Ovary (tissue), 10 donors: ENCODE measurements around the gene PMIS2. TPM values are rescaled to one million over a fixed set of nuclear protein-coding genes. Genes with fewer than 3 reads are reported as not detected.

Experiments
- DNase-seq, 5 donors: peaks; one replicate each; pipeline ENCODE4 v3.0.0-alpha.2; 2019 to 2020
- H3K27ac ChIP-seq, 2 donors: fragments of 200-600 bp; one replicate each; pipeline versions ENCODE4 v1.5.1 to v1.8.0; 2019 to 2022
- H3K27me3 ChIP-seq: fragments of 200-600 bp; one replicate; pipeline ENCODE4 v1.8.0; 2022
- H3K36me3 ChIP-seq: fragments of 200-600 bp; sonication (generic); one replicate; pipeline ENCODE4 v1.5.1; 2019
- H3K4me1 ChIP-seq: one replicate; pipeline ENCODE4 v1.8.1; 2013; ENCODE audit warnings: mild to moderate bottlenecking, moderate library complexity; ENCODE audit not compliant: insufficient read depth
- H3K4me3 ChIP-seq: fragments of 200-600 bp; sonication (generic); one replicate; pipeline ENCODE4 v1.5.1; 2017
- H3K9me3 ChIP-seq, 2 donors: fragments of 200-600 bp in 1 of 2; sonication (generic) in 1 of 2; one replicate each; pipeline versions ENCODE4 v1.5.1 to v1.8.1; 2013 to 2019; ENCODE audit warnings: mild to moderate bottlenecking in 1 of 2, moderate library complexity in 1 of 2
- CTCF ChIP-seq, 3 donors: fragments of 450-650 bp in 2 of 3; fragments of 200-600 bp in 1 of 3; IDR thresholded peaks; one replicate each; pipeline versions ENCODE4 v1.5.1 to v1.8.0; 2016 to 2022; ENCODE audit warnings: antibody characterized with exemption in 3 of 3, mild to moderate bottlenecking in 1 of 3
- EP300 ChIP-seq: sonication (generic); formaldehyde crosslinking; IDR thresholded peaks from one replicate; pipeline ENCODE4 v1.6.1; 2017; ENCODE audit warnings: antibody characterized with exemption
- POLR2A ChIP-seq: fragments of 450-650 bp; IDR thresholded peaks from one replicate; pipeline ENCODE4 v1.6.1; 2017; ENCODE audit warnings: antibody characterized with exemption, mild to moderate bottlenecking, moderate library complexity
- WGBS, 3 donors: extraction: QIAGEN DNeasy Blood & Tissue Kit in 1 of 3; methylation state at CpG; one replicate each; pipeline versions ENCODE4 v1.1.5 to v1.1.7; 2013 to 2017; 5-methylcytosine and 5-hydroxymethylcytosine counted together
- intact Hi-C, 4 donors: fragments of 100-400 bp; cut with DNase I; formaldehyde crosslinking; loops; one replicate each; pipeline versions ENCODE4 v1.11.0 to v1.15.1; 2022 to 2023
- long read RNA-seq, 3 donors: library from polyadenylated mRNA in 2 of 3; unstranded in 2 of 3; transcript quantifications; one replicate each; pipeline ENCODE4 v2.0.0 and lab custom pipeline, GENCODE V29; 2021 to 2026
- polyA plus RNA-seq, 2 donors: library from polyadenylated mRNA; stranded (reverse); fragments of 200-250 nt in 1 of 2; fragments of 350-450 nt in 1 of 2; fragmentation: Illumina TruSeq in 1 of 2; extraction: RNeasy Lipid Tissue Mini Kit (QIAGEN cat#74804) in 1 of 2; gene quantifications; one replicate each; pipeline ENCODE4 v1.2.3, GENCODE V29; 2013 to 2014
- total RNA-seq, 7 donors: library from RNA; depleted of rRNA in 2 of 7; stranded (reverse); fragments of >200 nt in 2 of 7; fragmentation: NEBNext Ultra II Directional in 3 of 7; extraction: Animal tissue kit (Norgen Biotek cat#: 25700) in 3 of 7; gene quantifications; one replicate each; pipeline versions ENCODE4 v1.1.0 to v1.2.4, GENCODE V29; 2016 to 2023
- donor health status: DM: no; HTN: no; CAD: no; lungs with moderate emphysema.
- donor health status: DM: no; HTN: no; CAD: no.
- donor health status: Bipolar disorder and iron deficiency.
- donor health status: DM: yes; HTN: yes; CAD: no.
- donor health status: DM: no; HTN: no; CAD: no.
- donor health status: DM: yes; HTN: yes; CAD: no.

PMIS2 gene
- total RNA-seq, result not detected
- not detected for polyA plus RNA-seq
- long read RNA-seq, donor 1, result 0 reads
- long read RNA-seq, donor 2, result 0 reads
- long read RNA-seq, donor 3, result 0 reads

GRCh38 chr19:35585848-35586247 lies at the start of gene PMIS2:
Gene PMIS2, plus strand, starts transcription at chr19:35586173. Its CDS starts 87 bp downstream, at chr19:35586260.
- H3K27me3 ChIP-seq, result no peaks in the 10 kb centered on the region

DNA sequence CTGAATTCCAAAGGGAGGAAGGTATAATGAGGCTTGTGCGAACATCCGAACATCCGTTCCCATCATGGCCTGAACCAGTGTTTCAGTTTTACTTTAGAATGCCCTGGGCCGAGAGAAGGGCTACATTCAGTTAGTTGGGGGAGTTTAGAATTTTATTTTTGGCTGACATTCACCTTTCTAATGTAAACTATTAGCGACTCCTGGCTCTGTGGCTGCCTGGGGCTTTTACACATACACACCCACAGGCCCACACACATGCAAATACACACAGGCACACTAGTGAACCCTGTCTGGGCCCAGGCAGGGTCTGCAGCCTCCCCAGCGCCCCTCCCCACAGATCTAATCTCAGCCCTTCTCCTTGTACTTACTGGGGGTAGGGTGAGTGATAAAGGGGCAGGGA lies 46.7 kb upstream of the PMIS2 start:
- Histone ChIP-seq H3K4me3 (no peak overlapping the region), H3K27ac (no peak overlapping the region), H3K27me3 (no peaks in the 10 kb centered on the region), H3K9me3 (no peaks in the 10 kb centered on the region), H3K36me3 (no peaks in the 10 kb centered on the region), H3K4me1 (peaks cover 5% of the 10 kb centered on the region)
- 27 to 40% (median 30%) methylated on average over 6 of the region's 6 CpGs for WGBS, 3 donors
- no peak for TF ChIP-seq CTCF (IDR thresholded peaks at IDR 0.05)
- no peak for TF ChIP-seq POLR2A
- no peak for TF ChIP-seq EP300
- DNase-seq, result no peak
- intact Hi-C loops, result no loop called here

More at GRCh38 chr19:35585848-35586247, at the start of gene PMIS2:
- no peak within 1 kb of the TSS for H3K4me3 ChIP-seq
- no peaks in the 10 kb centered on the region for H3K9me3 ChIP-seq
- H3K4me1 ChIP-seq, result no peaks in the 10 kb centered on the region
- H3K36me3 ChIP-seq, result no peaks in the 10 kb centered on the region
- 23 to 37% (median 28%) methylated on average over 16 of the region's 16 CpGs for WGBS, 3 donors
- no peak within 1 kb of the TSS for H3K27ac ChIP-seq
- intact Hi-C loops, result no loop called here
- TF ChIP-seq POLR2A, result no peak
- no peak for TF ChIP-seq CTCF (IDR thresholded peaks at IDR 0.05)
- no peak for TF ChIP-seq EP300
- DNase-seq, result no peak

DNA sequence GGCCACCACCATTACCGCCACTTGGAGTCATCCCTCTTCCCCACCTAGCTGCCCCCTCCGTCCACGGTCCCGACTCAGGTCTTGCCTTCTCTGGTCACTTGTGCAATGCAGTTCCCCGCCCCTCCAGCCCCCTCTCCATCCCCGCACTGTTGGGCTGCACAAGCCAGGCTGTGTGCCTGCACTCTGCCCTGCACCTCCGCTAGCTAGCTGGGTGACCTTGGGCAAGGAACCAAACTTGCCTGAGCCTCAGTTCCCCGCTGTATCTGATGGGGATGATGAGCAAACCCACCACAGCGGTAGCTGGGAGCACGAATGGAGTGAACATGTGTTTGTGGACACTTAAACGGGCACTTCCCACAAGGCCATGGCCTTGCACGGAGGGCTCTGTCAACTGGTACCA lies 46.1 kb upstream of the PMIS2 start:
- Histone ChIP-seq H3K36me3 (no peaks in the 10 kb centered on the region), H3K9me3 (no peaks in the 10 kb centered on the region), H3K27me3 (no peaks in the 10 kb centered on the region), H3K4me1 (peaks cover 7% of the 10 kb centered on the region), H3K27ac (no peak overlapping the region), H3K4me3 (no peak overlapping the region)
- intact Hi-C loops, result loop anchor here in 1 of 4 donors (10.0 kb wide), 1 partner anchor 75 kb away; the partner anchor contains the start of gene HAUS5
- DNase-seq, result no peak
- WGBS, 3 donors, result 52 to 74% (median 71%) methylated on average over 12 of the region's 12 CpGs
- no peak for TF ChIP-seq EP300
- TF ChIP-seq POLR2A, result no peak
- TF ChIP-seq CTCF (IDR thresholded peaks at IDR 0.05), result no peak

GRCh38 chr19:35540356-35540927 lies 45.5 kb upstream of the PMIS2 start:
- Histone ChIP-seq H3K36me3 (no peaks in the 10 kb centered on the region), H3K27ac (no peak overlapping the region), H3K9me3 (no peaks in the 10 kb centered on the region), H3K27me3 (no peaks in the 10 kb centered on the region), H3K4me3 (no peak overlapping the region), H3K4me1 (peaks cover 7% of the 10 kb centered on the region)
- no peak for TF ChIP-seq EP300
- no peak for TF ChIP-seq CTCF (IDR thresholded peaks at IDR 0.05)
- no peak for TF ChIP-seq POLR2A
- intact Hi-C loops, result loop anchor here in 1 of 4 donors (10.0 kb wide), 1 partner anchor 74 kb away; the partner anchor contains the start of gene HAUS5
- 69 to 80% (median 78%) methylated on average over 7 of the region's 7 CpGs for WGBS, 3 donors
- no peak for DNase-seq
